Astrocyte of the cerebellum (primary cell): ENCODE measurements around the gene MCCD1.

Source experiments
- DNase-seq: peaks from one replicate; pipeline ENCODE4 v3.0.0-alpha.2; 2011; ENCODE audit warnings: low read depth
- H3K4me3 ChIP-seq: 2 replicates; pipeline ENCODE4 v1.5.1; 2011; ENCODE audit warnings: mild to moderate bottlenecking, low read depth, low read length, moderate library complexity
- CTCF ChIP-seq: IDR thresholded peaks from 2 replicates; pipeline ENCODE4 v1.5.1; 2012; ENCODE audit warnings: low read length, low read depth, moderate library complexity, mild to moderate bottlenecking; ENCODE audit errors: missing control alignments
- in situ Hi-C: cut with HindIII; loops from 2 replicates; pipeline ENCODE4 v1.10.0; 2017; ENCODE audit warnings: low sequenced_read_pairs

Gene MCCD1

DNA sequence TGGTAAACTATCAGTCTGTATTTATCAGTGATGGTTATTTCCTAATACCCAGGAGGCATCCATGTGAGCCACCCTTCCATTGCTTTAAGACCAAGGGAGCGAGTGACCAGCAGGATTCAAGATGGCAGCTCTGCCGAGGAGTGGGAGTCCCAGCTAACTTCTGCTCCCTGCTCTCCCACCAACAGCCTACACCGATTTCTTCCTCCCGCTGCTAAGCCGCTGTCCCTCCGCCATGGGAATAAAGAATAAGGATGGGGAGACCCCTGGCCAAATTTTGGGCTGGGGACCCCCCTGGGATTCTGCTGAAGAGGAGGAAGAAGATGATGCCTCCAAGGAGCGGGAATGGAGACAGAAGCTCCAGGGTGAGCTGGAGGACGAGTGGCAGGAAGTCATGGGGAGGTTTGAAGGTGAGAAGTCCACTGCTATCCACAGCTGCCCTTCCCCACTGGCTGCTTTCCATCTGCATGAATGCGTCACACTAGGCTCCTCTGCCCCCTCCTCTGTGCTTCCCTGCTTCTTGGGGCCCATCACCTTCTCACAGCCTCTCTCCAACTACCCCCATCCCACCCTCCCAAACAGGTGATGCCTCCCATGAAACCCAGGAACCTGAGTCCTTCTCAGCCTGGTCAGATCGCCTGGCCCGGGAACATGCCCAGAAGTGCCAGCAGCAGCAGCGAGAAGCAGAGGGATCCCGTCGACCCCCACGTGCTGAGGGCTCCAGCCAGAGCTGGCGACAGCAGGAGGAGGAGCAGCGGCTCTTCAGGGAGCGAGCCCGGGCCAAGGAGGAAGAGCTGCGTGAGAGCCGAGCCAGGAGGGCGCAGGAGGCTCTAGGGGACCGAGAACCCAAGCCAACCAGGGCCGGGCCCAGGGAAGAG is 28.9 kb downstream of the MCCD1 start:
- no peak for TF ChIP-seq CTCF
- in situ Hi-C loops, result no loop called here
- no peak overlapping the region for H3K4me3 ChIP-seq
- no peak for DNase-seq

DNA sequence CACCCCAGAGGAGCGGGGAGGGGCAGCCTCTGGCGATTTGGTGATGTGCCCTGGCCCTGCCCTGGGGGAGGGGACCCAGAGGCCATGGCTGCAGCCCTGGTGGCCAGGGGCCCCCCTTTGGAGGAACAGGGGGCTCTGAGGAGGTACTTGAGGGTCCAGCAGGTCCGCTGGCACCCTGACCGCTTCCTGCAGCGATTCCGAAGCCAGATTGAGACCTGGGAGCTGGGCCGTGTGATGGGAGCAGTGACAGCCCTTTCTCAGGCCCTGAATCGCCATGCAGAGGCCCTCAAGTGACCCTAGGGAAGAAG is 29.5 kb downstream of the MCCD1 start:
- in situ Hi-C loops, result no loop called here
- no peak overlapping the region for H3K4me3 ChIP-seq
- no peak for TF ChIP-seq CTCF
- DNase-seq, result no peak

GRCh38 chr6:31558631-31559500 is 30.1 kb downstream of the MCCD1 start:
- in situ Hi-C loops, result no loop called here
- DNase-seq, result no peak
- TF ChIP-seq CTCF, result no peak
- no peak overlapping the region for H3K4me3 ChIP-seq

DNA sequence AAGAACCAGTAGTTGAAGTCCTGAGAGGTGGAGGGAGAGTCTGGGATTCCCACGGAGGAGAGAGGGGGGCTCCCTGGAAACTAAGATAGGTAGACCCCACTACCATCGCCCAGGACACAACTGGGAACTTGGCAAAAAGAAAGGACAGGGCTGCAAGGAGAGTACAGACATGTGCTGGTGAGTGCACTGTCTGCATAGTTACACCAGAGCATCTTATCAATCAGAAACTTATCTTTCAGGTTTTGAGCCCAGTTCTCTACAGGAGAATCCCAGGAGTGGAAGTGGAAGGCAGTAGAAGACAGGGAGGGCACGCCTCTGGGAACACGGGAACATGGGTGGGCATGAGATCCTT is 30.8 kb downstream of the MCCD1 start:
- TF ChIP-seq CTCF, result no peak
- no peak overlapping the region for H3K4me3 ChIP-seq
- in situ Hi-C loops, result no loop called here
- no peak for DNase-seq

DNA sequence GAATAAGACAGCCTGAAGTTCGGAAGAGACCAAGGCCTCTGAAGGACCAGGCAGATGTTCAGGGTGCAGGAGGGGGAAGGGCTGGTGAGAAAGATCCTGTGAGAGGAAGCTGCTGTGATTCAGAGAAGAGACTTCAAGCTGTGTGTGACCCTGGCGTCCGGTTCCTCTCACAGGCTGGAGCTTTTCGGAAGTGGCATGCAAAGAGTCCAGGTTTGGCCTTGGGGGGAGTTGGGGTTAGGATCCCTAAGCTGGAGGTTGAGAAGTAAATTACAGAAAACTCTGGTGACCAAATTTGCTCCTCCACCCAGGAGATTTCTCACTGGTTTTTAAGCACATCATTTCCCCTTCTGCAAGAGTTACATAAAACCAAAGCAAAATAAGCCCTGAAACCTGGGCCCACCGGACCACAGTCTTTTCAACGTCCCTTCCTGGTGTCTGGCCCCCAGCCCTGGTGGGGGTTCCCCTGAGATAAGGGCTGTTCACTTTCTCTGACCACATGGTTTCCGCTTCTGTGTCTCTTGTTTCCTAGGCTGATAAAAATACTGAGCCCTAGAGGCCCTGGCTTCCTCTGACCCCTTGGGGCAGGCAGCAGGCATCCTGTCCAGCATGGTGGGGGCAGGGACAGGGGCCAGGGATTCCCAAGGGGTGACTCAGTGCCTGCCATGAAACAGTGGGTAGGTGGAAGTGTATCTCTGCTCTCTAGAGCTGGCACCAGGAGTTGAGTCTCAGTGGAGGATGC is 31.4 kb downstream of the MCCD1 start:
- in situ Hi-C loops, result no loop called here
- no peak for TF ChIP-seq CTCF
- no peak for DNase-seq
- no peak overlapping the region for H3K4me3 ChIP-seq

DNA sequence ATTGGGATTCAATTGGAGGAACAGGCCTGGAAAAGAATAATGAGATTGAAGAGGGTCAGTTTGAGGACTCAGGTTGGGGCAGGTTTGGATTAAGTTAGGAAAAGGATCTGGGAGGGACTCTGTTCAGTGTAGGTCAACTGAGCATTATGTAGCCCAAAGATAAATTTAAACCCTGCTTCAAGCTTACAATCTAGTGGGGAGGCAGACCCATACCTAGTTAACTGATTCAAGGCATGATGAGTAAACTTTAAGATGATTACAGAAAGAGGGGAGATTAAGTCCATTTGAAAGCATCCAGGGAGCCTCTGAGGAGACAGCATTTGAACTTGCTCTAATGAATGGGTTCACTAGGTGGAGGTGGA is 31.9 kb downstream of the MCCD1 start:
- DNase-seq, result no peak
- TF ChIP-seq CTCF, result no peak
- H3K4me3 ChIP-seq, result no peak overlapping the region
- in situ Hi-C loops, result no loop called here
